Adrenal gland (tissue), 5 donors: ENCODE data around the gene SUB1.
"Not testable (repeated sequence)": the region's sequence is repeated elsewhere in the genome, so short reads cannot be mapped to it uniquely, and the experiment has no call there.

Source experiments
- POLR2A ChIP-seq, 2 donors: fragments of 450-650 bp; IDR thresholded peaks; one replicate each; pipeline ENCODE4 v1.6.1; 2017; ENCODE audit warnings: antibody characterized with exemption in 2 of 2, mild to moderate bottlenecking in 2 of 2, moderate library complexity in 1 of 2
- TF ChIP-seq, protein P1 (sequence below), 6 experiments: fragments of 450-650 bp in 4 of 6; fragments of 200-600 bp in 2 of 6; sonication (generic) in 1 of 6; IDR thresholded peaks; 1 replicate in 5 of 6; 2 replicates in 1 of 6; pipeline versions ENCODE4 v1.5.1 to v1.8.0; 2016 to 2021; ENCODE audit warnings: antibody characterized with exemption in 6 of 6, mild to moderate bottlenecking in 2 of 6, moderate library complexity in 1 of 6
- donor health status: DM: no; HTN: no; CAD: no.

DNA sequence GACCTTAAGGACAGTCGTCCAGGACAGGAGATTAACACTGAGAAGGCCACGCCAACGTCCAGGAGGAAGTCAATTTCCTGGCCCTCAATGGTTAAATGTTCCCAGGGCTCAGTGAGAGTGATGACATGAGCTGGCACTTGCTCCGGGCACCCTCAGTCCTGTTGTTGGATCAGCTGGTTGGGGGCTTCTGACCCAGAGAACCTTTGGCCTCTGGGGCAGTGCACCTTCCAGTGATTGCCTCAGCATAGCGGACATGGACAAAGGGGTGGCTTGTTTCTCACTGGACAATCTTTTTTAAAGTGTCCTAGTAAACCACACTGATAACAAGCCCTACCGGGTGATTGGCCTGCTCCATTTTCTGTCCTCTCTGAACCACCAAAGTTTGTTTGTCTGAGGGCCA is 28.8 kb upstream of the SUB1 start:
- TF ChIP-seq, protein P1, sequence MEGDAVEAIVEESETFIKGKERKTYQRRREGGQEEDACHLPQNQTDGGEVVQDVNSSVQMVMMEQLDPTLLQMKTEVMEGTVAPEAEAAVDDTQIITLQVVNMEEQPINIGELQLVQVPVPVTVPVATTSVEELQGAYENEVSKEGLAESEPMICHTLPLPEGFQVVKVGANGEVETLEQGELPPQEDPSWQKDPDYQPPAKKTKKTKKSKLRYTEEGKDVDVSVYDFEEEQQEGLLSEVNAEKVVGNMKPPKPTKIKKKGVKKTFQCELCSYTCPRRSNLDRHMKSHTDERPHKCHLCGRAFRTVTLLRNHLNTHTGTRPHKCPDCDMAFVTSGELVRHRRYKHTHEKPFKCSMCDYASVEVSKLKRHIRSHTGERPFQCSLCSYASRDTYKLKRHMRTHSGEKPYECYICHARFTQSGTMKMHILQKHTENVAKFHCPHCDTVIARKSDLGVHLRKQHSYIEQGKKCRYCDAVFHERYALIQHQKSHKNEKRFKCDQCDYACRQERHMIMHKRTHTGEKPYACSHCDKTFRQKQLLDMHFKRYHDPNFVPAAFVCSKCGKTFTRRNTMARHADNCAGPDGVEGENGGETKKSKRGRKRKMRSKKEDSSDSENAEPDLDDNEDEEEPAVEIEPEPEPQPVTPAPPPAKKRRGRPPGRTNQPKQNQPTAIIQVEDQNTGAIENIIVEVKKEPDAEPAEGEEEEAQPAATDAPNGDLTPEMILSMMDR (IDR thresholded peaks at IDR 0.05): not testable (repeated sequence)
- TF ChIP-seq POLR2A (IDR thresholded peaks at IDR 0.05): not testable (repeated sequence)
